Activated CD4-positive, alpha-beta T cell treated with anti-CD3 and anti-CD28 coated beads, Interleukin-10, Interleukin-2, amounts not matched to agents 100 ng/mL and 50 ng/mL, durations not matched to agents 16 hours and 8 hours (primary cell): Measurements from ENCODE around the gene RLN1.
"Not testable (repeated sequence)": the region's sequence is repeated elsewhere in the genome, so short reads cannot be mapped to it uniquely, and the experiment has no call there.

Experiments used
- DNase-seq: peaks from one replicate; pipeline ENCODE4 v3.0.0-alpha.2; 2020

Gene RLN1

DNA sequence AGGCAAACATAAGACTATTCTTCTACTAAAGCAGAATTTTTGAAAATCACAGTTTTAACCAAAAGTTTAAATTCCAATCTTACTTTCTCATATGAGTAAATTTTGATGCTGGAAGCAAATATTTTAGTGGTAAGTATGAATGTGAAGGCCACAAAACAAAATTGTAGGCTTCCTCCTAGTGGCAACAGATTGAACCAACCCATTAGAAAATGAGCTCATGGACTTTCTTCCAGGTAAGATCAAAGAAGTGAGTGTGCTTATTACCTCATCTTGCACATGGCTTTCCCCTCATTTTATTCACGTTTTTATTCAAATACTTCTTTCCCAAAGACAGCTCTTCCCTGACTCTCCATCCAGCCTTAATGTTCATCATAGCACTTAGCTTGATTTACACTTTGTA lies 18.6 kb downstream of the RLN1 start:
- no peak for DNase-seq

DNA sequence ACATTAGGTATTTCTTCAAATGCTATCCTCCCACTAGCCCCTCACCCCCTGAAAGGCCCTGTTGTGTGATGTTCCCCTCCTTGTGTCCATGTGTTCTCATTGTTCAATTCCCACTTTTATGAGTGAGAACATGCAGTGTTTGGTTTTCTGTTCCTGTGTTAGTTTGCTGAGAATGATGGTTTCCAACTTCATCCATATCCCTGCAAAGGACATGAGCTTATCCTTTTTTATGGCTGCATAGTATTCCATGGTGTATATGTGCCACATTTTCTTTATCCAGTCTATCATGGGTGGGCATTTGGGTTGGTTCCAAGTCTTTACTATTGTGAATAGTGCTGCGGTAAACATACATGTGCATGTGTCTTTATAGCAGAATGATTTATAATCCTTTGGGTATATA lies 23.3 kb downstream of the RLN1 start:
- not testable (repeated sequence) for DNase-seq

GRCh38 chr9:5315187-5315923 lies 24.3 kb downstream of the RLN1 start:
- no peak for DNase-seq

DNA sequence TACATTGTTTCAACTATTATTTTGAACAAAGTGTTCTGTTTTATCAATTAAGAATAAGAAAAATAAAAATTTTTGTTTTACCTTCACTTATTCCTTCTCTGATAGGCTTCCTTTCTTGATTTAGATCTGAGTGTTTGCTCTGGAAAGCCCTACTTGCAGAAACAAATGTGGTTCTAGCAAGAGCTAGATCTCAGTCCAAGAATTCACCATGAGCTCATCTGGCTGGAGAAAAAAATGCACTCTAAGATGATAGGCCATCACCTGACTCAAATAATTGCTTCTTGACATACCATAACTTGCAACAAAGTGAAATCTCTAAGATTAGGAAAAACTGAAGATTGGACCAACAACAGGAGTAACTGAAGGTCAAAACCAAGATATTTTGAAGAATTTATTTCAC lies 28.8 kb downstream of the RLN1 start:
- no peak for DNase-seq

- no peak for DNase-seq
These were observed 33.9 kb downstream of the RLN1 start for GRCh38 chr9:5305741-5306140.

GRCh38 chr9:5303840-5304795 lies 35.6 kb downstream of the RLN1 start, which contains the start of gene RLN2:
Gene RLN2, minus strand, starts transcription at chr9:5304716. Its CDS starts 136 bp downstream, at chr9:5304580.
- DNase-seq: not testable (repeated sequence)

- DNase-seq: no peak
These were observed 38.1 kb downstream of the RLN1 start for GRCh38 chr9:5301544-5301943.

- no peak for DNase-seq
These were observed 47.5 kb downstream of the RLN1 start for GRCh38 chr9:5292141-5292540.

GRCh38 chr9:5288591-5288990 lies 51.1 kb downstream of the RLN1 start:
- DNase-seq: no peak

DNA sequence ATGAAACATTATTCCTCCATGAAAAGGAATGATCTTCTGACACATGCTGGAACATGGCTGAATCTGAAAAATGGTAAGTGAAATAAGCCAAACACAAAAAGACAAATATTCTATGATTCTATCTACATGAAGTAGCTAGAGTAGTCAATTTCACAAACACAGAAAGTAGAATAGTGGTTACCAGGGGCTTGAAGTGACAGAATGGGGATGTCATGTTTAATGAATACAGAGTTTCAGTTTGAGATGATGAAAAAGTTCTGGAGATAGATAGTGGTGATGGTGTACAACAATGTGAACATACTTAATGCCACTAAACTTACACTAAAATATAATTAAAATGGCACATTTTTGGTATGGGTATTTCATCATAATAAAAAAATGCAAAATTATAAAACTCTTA lies 53.4 kb downstream of the RLN1 start:
- no peak for DNase-seq
